Frontal cortex (tissue), 4 donors: ENCODE results near the gene FITM2. TPM values are rescaled to one million over a fixed set of nuclear protein-coding genes. Genes with fewer than 3 reads are reported as not detected.
A peak's percentile ranks its signal among the peaks of the same experiment; 100 is the strongest.
"Not testable (repeated sequence)": the region's sequence is repeated elsewhere in the genome, so short reads cannot be mapped to it uniquely, and the experiment has no call there.

ENCODE experiments used
- DNase-seq, 2 donors: peaks; one replicate each; pipeline ENCODE4 v3.0.0; 2012; ENCODE audit warnings: low spot score in 2 of 2
- FAIRE-seq: peaks from 2 replicates; lab custom pipeline; 2012; peaks lifted over from hg19 to GRCh38; lab: Jason Lieb, UNC
- total RNA-seq: library from RNA; depleted of rRNA; stranded (reverse); fragments of >200 nt; gene quantifications from one replicate; pipeline ENCODE4 v1.2.3, GENCODE V29; 2014
- donor health status: control.
- donor health status: control.
- donor health status: control.

FITM2 gene
- total RNA-seq, 1 donor from 2014 or later, result 9.8 TPM

GRCh38 chr20:44334709-44335108 is 23.7 kb upstream of the FITM2 start:
- FAIRE-seq (no peak), DNase-seq (no peak)

GRCh38 chr20:44334306-44334705 is 23.3 kb upstream of the FITM2 start:
- DNase-seq (no peak), FAIRE-seq (no peak)

DNA sequence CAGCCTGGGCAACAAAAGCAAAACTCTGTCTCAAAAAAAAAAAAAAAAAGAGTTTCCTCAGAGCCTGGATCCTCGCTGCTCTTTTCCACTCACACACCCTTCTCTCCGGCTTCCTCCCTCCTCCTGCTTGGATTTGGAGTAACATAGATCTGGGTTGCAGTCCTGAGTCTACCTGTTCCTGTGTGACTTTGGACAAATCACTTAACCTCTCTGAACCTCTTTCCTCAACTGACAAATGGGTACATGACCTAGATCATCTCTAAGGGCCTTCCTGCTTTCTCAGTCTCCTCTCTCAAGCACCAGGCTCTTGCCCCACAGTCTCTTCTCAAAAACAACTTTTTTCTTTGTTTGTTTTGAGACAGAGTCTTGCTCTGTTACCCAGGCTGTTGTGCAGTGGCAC is 20.2 kb upstream of the FITM2 start:
- DNase-seq (no peak), FAIRE-seq (no peak)

GRCh38 chr20:44328428-44328827 is 17.4 kb upstream of the FITM2 start:
- no peak for DNase-seq
- FAIRE-seq, result no peak

GRCh38 chr20:44327748-44328147 is 16.7 kb upstream of the FITM2 start:
- FAIRE-seq, DNase-seq: not testable (repeated sequence)

DNA sequence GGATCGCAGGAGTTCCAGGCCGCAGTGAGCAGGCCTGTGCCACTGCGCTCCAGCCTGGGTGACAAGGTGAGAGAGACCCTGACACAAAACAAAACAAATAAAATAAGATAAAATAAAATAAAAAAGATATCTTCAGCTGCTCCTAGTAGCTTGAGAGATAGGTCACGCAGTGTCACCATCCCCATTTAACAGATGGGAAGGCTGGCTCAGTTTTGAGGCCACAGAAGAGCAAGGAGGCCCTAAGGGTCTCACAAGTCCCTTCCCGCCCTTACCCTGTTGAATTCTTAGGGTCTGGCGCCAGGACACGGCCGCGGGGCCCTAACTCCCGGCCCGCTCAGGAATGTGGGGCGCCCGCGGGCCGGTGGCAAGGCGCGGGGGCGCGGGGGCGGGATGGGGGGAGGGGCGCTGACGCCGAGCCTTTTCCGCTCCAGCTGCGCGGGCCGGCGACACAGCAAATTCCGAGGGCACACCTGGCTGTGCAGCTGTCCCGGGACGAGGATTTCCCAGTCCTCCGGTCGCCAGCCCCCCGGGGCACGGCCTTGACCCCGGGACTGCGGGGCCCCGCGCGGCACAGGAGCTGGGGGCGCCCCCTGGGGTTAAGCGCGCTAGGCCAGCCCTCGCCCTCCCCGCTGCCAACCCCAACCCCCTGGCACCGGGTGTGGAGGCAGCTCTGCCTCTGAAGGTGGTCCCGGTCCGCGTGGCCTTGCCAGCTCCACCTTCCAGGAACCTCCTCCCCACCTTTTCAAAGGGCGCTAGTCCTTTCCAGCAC is 15.6 kb upstream of the FITM2 start:
- FAIRE-seq (no peak), DNase-seq (peak in 1 of 2 donors; percentile 41)

GRCh38 chr20:44324343-44324742 is 13.3 kb upstream of the FITM2 start:
- DNase-seq (no peak), FAIRE-seq (no peak)

GRCh38 chr20:44319839-44320422 is 8.9 kb upstream of the FITM2 start:
- FAIRE-seq (no peak), DNase-seq (no peak)

- FAIRE-seq (no peak), DNase-seq (no peak)
Observed at GRCh38 chr20:44314870-44315269, 3.9 kb upstream of the FITM2 start.

DNA sequence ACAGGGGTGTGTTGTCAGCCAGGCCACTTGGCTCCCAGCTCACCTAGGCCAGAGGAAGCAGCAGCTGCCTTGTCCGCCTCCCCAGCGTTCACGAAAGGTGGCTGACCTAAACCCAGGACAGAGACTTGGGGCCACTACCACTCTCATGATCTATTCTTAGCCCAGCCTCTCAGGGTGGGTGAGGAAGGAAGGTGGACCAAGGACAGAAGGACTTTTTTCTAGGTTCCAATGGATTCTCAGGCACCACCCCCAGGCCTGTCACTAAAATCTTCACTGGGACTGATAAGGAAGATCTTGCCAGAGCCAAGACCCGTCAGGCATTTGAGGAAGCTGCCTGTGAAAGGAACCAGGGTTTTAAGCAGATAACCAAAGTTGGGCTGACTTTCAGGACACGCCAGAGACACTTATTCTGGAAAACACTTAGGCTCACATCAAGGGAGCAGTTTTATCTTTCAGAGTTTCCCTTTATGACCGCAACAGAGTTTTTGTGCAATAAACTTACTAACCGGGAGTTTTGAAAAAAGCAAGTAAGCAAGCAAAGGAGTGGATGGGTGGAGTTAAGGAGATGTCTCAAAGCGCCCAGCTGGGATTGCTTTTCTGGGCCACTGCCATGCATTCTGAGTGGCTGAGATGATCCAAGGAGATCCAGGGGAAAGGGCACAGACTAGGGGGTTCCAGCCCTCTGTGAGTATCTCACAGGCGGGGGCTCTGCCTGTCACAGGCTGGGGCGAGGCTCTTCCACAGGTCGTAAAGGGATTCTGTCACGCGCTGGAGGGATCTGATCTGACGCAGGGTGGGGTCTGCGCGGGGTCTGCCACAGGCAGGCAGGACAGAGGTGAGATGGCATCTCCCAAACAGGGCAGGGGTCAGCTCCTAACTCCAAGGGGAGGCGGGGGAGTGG is 989 bp downstream of the FITM2 start:
- peak; percentile 24 to 51 for DNase-seq
- no peak for FAIRE-seq

GRCh38 chr20:44306927-44307326 is 4.1 kb downstream of the FITM2 start:
- no peak for FAIRE-seq

GRCh38 chr20:44304383-44304782 is 6.6 kb downstream of the FITM2 start:
- FAIRE-seq (no peak), DNase-seq (no peak)

More at GRCh38 chr20:44306927-44307326, 4.1 kb downstream of the FITM2 start:
- no peak for DNase-seq

DNA sequence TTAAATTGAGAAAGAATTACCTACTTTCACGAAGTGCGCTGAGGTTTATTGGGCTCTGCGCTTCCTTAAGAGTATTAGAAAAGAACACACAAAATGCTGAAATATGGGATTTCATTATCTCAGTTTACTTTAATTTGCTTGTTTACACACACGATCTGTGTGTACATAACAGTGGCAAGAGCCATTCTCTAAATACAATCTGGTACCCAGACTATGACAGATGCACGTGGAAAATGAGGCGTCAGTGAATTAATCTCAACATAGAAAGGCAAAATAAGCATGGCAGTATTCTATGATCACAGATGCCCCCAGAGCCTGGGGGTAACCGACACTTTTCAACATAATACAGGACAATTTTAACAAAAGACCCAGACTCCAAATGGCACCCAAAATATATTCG is 8.3 kb downstream of the FITM2 start:
- DNase-seq, result no peak
- FAIRE-seq, result no peak

GRCh38 chr20:44302026-44302669 is 8.9 kb downstream of the FITM2 start:
- DNase-seq (no peak), FAIRE-seq (no peak)

DNA sequence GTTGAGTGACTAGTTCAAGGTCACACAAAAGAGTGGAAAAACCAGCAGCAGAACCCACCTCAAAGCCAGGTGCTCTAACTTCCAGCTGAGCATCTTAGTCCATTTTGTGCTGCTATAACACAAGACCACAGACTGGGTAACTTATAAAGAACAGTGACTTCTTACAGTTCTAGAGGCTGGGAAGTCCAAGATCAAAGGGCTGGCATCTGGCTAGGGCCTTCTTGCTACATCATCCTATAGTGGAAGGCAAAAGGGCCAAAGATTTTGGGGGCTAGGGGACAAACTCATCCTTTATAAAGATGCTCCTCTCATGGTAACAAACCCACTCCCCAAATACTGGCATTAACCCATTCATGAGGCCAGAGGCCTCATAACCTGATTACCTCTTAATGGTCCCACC is 9.7 kb downstream of the FITM2 start:
- no peak for FAIRE-seq
- DNase-seq, result no peak

GRCh38 chr20:44299011-44299535 is 11.9 kb downstream of the FITM2 start:
- DNase-seq, FAIRE-seq: not testable (repeated sequence)

DNA sequence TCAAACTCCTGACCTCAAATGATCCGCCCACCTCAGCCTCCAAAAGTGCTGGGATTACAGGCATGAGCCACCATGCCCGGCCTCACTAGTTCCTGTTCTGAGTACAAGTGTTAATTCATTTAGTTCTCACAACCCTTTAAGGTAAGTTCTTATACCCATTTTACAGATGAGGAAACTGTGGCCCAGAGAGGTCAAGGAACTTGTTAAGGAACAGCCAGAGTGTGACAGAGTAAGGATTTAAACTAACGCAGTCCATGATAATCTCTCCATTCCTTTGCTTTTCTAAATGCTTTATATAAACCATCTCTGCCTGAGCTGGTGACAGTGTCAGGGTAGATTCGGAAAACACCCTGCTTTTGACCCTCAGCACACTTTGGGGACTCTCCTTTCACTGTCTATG is 13.3 kb downstream of the FITM2 start:
- FAIRE-seq, result no peak
- DNase-seq, result no peak

GRCh38 chr20:44296011-44296410 is 15.0 kb downstream of the FITM2 start:
- DNase-seq (no peak), FAIRE-seq (no peak)

DNA sequence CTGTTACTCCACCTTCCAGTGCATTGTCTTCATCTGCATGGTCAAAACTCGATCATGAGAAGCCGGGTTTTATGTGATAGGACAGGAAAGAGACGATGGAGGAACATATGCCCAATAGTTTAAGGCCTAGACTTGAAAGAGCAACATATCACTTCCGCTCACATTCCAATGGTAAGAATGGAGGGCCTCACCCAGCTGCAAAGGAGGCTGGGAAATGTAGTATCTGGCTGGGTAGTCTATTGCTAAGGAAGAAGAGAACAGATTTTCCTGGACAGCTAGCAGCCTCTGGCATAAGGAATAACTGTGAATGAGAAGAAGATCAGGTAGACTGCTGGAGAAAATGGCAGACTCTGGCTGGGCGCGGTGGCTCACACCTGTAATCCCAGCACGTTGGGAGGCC is 19.2 kb downstream of the FITM2 start:
- DNase-seq, result no peak
- FAIRE-seq, result no peak

GRCh38 chr20:44288252-44288651 is 22.8 kb downstream of the FITM2 start:
- FAIRE-seq (no peak), DNase-seq (no peak)
